Lower leg skin (tissue), 3 donors: ENCODE measurements around the gene GAL3ST1.

Experiments
- CTCF ChIP-seq, 3 donors: fragments of 450-650 bp; IDR thresholded peaks; one replicate each; pipeline ENCODE4 v1.5.1; 2016; ENCODE audit warnings: antibody characterized with exemption in 3 of 3, mild to moderate bottlenecking in 3 of 3, moderate library complexity in 2 of 3
- POLR2A ChIP-seq, 2 donors: fragments of 450-650 bp; IDR thresholded peaks; one replicate each; pipeline ENCODE4 v1.6.1; 2016 to 2017; ENCODE audit warnings: antibody characterized with exemption in 2 of 2, mild to moderate bottlenecking in 1 of 2, moderate library complexity in 1 of 2

- TF ChIP-seq POLR2A (IDR thresholded peaks at IDR 0.05) (no peak), CTCF (IDR thresholded peaks at IDR 0.05) (no peak)
Measured at GRCh38 chr22:30514252-30514651, 60.2 kb downstream of the GAL3ST1 start.
